NB4 (cell line): ENCODE measurements around the gene DNAH11.

Source experiments
- CTCF ChIP-seq: IDR thresholded peaks from one replicate; pipeline ENCODE4 v1.5.1; 2012; ENCODE audit warnings: low read depth, low read length
- POLR2A ChIP-seq: IDR thresholded peaks from 2 replicates; pipeline ENCODE4 v1.6.1; 2011; ENCODE audit warnings: mild to moderate bottlenecking; ENCODE audit not compliant: insufficient read length; ENCODE audit errors: extremely low read depth
- TF ChIP-seq, protein P1 (sequence below): IDR thresholded peaks from 2 replicates; pipeline ENCODE4 v1.6.1; 2011; ENCODE audit warnings: low read depth, low read length

DNA sequence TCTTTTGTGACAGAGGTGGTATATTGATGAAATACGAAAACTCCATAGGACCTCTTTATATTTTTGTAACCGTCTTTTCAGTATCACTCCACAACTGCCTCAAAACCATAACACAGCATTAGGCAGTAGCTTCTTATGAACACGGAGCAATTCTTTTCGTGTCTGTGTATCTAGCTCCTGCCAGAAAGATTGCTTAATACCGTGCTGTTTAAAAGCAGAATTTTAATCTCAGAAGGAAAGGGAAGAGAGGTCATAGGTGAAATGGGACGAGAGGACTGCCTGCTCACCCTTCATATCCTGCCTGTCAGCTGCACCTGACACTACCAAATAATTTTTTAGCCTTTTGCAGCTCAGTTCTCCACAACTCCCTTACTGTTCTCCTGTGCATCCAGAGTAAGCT is 200.7 kb downstream of the DNAH11 start:
- no peak for TF ChIP-seq CTCF
- TF ChIP-seq, protein P1, sequence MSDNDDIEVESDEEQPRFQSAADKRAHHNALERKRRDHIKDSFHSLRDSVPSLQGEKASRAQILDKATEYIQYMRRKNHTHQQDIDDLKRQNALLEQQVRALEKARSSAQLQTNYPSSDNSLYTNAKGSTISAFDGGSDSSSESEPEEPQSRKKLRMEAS = no peak
- no peak for TF ChIP-seq POLR2A
